Upper lobe of right lung (tissue), 1 donor: ENCODE data around the gene RCC2. TPM values are rescaled to one million over a fixed set of nuclear protein-coding genes. Genes with fewer than 3 reads are reported as not detected.
A peak's percentile ranks its signal among the peaks of the same experiment; 100 is the strongest.

Experiments used
- ATAC-seq: fragments of 200-7000 bp; cut with Tn5 transposase; one replicate; pipeline ENCODE4 v1.9.1; 2020; ENCODE audit warnings: mild to moderate bottlenecking, moderate library complexity
- DNase-seq: peaks from one replicate; pipeline ENCODE4 v3.0.0-alpha.2; 2020
- H3K27ac ChIP-seq: fragments of 200-600 bp; one replicate; pipeline ENCODE4 v1.8.0; 2022
- H3K27me3 ChIP-seq: fragments of 200-600 bp; one replicate; pipeline ENCODE4 v1.8.0; 2022; ENCODE audit warnings: mild to moderate bottlenecking
- H3K36me3 ChIP-seq: fragments of 200-600 bp; one replicate; pipeline ENCODE4 v1.8.0; 2022
- H3K4me1 ChIP-seq: fragments of 200-600 bp; one replicate; pipeline ENCODE4 v1.8.0; 2022
- H3K4me3 ChIP-seq: fragments of 200-600 bp; one replicate; pipeline ENCODE4 v1.8.0; 2022; ENCODE audit warnings: mild to moderate bottlenecking
- H3K9me3 ChIP-seq: fragments of 200-600 bp; one replicate; pipeline ENCODE4 v1.8.0; 2022
- intact Hi-C: fragments of 100-400 bp; cut with DNase I; formaldehyde crosslinking; loops from one replicate; pipeline ENCODE4 v1.11.0; 2022
- total RNA-seq: library from RNA; stranded (reverse); fragmentation: NEBNext Ultra II Directional; extraction: Animal tissue kit (Norgen Biotek cat#: 25700); gene quantifications from one replicate; pipeline ENCODE4 v1.2.1, GENCODE V29; 2021
- TF ChIP-seq, protein P1 (sequence below): fragments of 200-600 bp; IDR thresholded peaks from one replicate; pipeline ENCODE4 v1.8.0; 2022; ENCODE audit warnings: antibody characterized with exemption
- donor health status: DM: no; HTN: yes; CAD: no; lungs with severe emphysema.

Gene RCC2
- total RNA-seq, 1 donor from 2014 or later, result 48.6 TPM

DNA sequence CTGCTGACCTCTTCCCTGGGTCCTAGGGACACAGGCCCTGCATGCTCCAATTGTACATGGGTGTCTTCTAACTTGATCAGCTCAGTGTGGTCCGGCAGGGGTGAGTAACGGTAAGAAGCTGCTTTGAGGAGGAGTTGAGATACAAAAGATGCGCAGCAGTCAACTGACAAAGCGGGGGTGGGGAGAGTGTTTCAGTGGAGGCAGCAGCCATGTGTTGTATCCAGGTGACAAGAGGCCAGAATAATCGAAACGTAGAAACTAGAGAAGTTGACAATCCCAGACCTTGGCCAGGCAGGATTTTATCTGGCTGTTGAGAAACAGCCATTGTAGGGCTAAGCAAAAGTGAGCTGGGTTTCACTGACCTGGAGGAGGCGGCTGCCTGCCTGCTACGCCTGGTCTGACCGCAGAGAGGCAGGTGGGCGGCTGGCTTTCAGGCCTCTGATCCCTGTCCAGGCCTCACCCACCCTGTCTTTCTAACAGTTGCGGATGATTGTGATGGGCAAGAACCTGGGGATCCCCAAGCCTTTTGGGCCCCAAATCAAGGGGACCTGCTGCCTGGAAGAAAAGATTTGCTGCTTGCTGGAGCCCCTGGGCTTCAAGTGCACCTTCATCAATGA is 38.6 kb downstream of the RCC2 start:
- Histone ChIP-seq H3K27ac (no peak overlapping the region), H3K4me1 (no peaks in the 10 kb centered on the region), H3K36me3 (no peaks in the 10 kb centered on the region), H3K4me3 (no peak overlapping the region), H3K9me3 (no peaks in the 10 kb centered on the region), H3K27me3 (no peaks in the 10 kb centered on the region)
- DNase-seq, result no peak
- intact Hi-C loops, result no loop called here
- TF ChIP-seq, protein P1, sequence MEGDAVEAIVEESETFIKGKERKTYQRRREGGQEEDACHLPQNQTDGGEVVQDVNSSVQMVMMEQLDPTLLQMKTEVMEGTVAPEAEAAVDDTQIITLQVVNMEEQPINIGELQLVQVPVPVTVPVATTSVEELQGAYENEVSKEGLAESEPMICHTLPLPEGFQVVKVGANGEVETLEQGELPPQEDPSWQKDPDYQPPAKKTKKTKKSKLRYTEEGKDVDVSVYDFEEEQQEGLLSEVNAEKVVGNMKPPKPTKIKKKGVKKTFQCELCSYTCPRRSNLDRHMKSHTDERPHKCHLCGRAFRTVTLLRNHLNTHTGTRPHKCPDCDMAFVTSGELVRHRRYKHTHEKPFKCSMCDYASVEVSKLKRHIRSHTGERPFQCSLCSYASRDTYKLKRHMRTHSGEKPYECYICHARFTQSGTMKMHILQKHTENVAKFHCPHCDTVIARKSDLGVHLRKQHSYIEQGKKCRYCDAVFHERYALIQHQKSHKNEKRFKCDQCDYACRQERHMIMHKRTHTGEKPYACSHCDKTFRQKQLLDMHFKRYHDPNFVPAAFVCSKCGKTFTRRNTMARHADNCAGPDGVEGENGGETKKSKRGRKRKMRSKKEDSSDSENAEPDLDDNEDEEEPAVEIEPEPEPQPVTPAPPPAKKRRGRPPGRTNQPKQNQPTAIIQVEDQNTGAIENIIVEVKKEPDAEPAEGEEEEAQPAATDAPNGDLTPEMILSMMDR, result no peak
- no peak for ATAC-seq

DNA sequence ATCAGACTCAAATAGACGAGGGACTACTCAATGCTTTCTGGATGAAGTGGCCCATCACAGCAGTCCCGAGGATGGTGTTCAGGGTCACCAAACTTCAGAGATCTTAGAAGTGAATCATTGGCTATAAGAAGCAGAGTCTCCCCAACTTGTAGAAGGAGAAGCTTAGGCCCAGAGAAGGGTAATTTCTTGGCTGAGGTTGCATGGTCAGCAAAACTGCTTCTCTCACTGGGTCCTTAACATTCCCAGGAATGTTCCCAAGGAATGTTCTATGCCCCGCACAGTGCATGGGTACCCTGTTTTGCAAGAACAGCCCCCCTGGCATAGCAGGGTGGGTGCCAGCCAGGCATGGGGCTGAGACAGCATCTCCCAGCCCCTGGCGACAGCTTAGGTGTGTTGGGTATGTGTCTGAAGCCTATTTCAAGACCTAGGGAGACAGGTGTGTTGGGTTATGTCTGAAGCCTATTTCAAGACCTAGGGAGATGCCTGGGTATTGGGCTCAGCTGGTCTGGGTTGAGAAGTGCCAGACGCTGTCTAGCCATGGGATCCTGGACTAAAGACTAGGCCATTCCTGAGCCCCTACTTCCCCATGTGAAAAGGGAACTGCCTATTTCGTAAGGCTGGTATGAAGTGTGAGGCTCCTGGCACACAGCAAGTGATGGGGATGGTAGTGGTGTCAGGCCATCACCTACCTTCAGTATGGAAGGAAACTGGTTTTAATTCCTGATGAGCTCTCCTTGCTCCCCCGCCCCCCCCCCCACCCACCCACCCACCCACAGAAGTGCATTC is 41.4 kb downstream of the RCC2 start:
- no peak overlapping the region for H3K4me3 ChIP-seq
- TF ChIP-seq, protein P1, result no peak
- H3K4me1 ChIP-seq, result no peaks in the 10 kb centered on the region
- H3K27me3 ChIP-seq, result no peaks in the 10 kb centered on the region
- no peaks in the 10 kb centered on the region for H3K36me3 ChIP-seq
- intact Hi-C loops, result no loop called here
- no peak overlapping the region for H3K27ac ChIP-seq
- peak; percentile 80 for ATAC-seq
- no peak for DNase-seq
- no peaks in the 10 kb centered on the region for H3K9me3 ChIP-seq

DNA sequence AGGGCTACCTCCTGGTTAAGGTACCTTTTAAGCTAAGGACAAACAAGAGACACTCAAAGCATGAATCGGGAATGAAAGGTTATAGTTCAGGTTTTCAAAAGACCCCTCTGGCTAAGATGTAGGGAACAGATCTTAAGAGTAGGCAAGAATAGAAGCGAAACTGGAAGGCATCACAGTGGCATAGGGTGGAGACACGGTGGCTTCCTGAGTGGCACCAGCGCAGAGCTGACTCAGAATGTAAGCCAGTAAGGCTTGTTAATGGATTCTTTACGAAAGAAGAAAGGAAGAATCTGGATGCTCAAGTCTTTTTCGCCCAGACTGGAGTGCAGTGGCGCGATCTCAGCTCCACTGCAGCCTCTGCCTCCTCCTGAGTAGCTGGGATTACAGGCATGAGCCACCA is 46.2 kb downstream of the RCC2 start:
- no peak overlapping the region for H3K4me3 ChIP-seq
- no peaks in the 10 kb centered on the region for H3K27me3 ChIP-seq
- ATAC-seq (peak; percentile 54), DNase-seq (no peak)
- TF ChIP-seq, protein P1, result no peak
- intact Hi-C loops, result no loop called here
- no peaks in the 10 kb centered on the region for H3K4me1 ChIP-seq
- no peak overlapping the region for H3K27ac ChIP-seq
- no peaks in the 10 kb centered on the region for H3K9me3 ChIP-seq
- no peaks in the 10 kb centered on the region for H3K36me3 ChIP-seq

DNA sequence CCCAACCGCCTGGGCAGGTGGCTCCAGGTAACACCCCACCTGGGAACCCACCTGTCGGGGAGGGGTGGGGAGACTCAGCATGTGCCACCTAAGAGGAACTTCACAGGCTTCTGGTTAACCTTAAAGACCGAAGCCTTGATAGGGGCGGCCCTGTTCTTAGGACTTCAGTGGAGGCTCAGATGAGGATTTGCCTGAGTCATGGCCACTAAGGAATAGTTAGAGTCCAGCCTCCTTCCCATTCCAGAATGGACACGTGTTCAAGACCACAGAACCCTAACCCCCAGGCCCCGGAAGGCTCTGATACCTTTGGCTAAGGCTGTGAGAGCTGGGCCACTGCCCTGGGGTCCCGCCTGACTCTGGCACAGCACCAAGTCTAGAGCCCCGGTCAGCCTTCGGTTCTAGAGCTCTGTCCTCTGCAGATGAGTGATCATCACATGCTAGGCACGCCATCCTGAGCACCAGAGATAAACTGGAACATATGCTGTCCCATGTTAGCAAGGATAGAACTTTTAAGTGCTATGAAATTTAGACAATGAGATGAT is 47.2 kb downstream of the RCC2 start:
- TF ChIP-seq, protein P1, result no peak
- Histone ChIP-seq H3K4me1 (no peaks in the 10 kb centered on the region), H3K36me3 (no peaks in the 10 kb centered on the region), H3K4me3 (no peak overlapping the region), H3K9me3 (no peaks in the 10 kb centered on the region), H3K27ac (no peak overlapping the region), H3K27me3 (no peaks in the 10 kb centered on the region)
- no peak for ATAC-seq
- intact Hi-C loops, result no loop called here
- no peak for DNase-seq

DNA sequence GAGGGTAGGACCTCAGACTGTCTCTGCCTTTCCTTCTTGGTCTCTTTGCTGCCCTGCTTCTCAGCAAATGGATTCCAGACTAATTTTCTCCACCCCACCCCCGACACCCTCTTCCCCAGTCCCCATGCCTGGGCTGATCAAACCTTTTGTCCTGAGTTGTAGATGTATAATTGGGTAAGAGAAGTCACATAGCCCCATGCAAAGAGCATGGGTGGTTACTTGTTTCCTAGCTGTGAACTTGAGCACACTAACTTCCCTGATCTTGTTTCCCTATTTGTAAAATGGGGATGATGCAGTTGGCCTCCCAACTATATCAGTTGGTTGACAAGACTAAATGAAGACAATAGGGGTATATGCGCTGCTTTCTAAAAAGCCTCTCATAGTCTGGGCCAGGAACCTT is 58.3 kb downstream of the RCC2 start:
- DNase-seq, result no peak
- intact Hi-C loops, result no loop called here
- H3K9me3 ChIP-seq, result no peaks in the 10 kb centered on the region

More for the DNA sequence above, 58.3 kb downstream of the RCC2 start:
- ATAC-seq, result peak; percentile 65
- no peak overlapping the region for H3K4me3 ChIP-seq
- peaks cover 12% of the 10 kb centered on the region for H3K27me3 ChIP-seq
- TF ChIP-seq, protein P1, result no peak
- no peaks in the 10 kb centered on the region for H3K4me1 ChIP-seq
- H3K27ac ChIP-seq, result no peak overlapping the region
- H3K36me3 ChIP-seq, result no peaks in the 10 kb centered on the region
